ENCODE measurements around the gene ACO2.

- TF ChIP-seq ZBTB33 (IDR thresholded peaks at IDR 0.05; ENCODE audit: borderline replicate concordance, low read depth) = no peak
- no peak for TF ChIP-seq CTCF (IDR thresholded peaks at IDR 0.05)
- no peak for TF ChIP-seq EP300 (IDR thresholded peaks at IDR 0.05; ENCODE audit: borderline replicate concordance in 1 of 2, low read depth in 1 of 2, low read length in 1 of 2)
- TF ChIP-seq YY1 (IDR thresholded peaks at IDR 0.05; ENCODE audit: low read depth) = no peak
- no peak for TF ChIP-seq RCOR1 (IDR thresholded peaks at IDR 0.05; ENCODE audit: low read length)
- TF ChIP-seq POLR2AphosphoS5 (IDR thresholded peaks at IDR 0.05; ENCODE audit: low read depth, low read length) = no peak
- no peak for TF ChIP-seq CHD2 (IDR thresholded peaks at IDR 0.05; ENCODE audit: low read length, partially characterized antibody)
- TF ChIP-seq TCF12 (IDR thresholded peaks at IDR 0.05) = no peak
- TF ChIP-seq REST (IDR thresholded peaks at IDR 0.05; ENCODE audit: low read depth, low read length) = no peak
- no peak for TF ChIP-seq RAD21 (IDR thresholded peaks at IDR 0.05; ENCODE audit: low read length)
These were observed 63.0 kb downstream of the ACO2 start for GRCh38 chr22:41531715-41532477.
